Activated naive CD4-positive, alpha-beta T cell treated with anti-CD3 and anti-CD28 coated beads for 36 hours (primary cell): ENCODE results near the gene ZCWPW1. TPM values are rescaled to one million over a fixed set of nuclear protein-coding genes. Genes with fewer than 3 reads are reported as not detected.

Experiments used
- CTCF ChIA-PET: fragments of 350-600 bp; sonication (Branson Sonifier 250); formaldehyde crosslinking; loops from one replicate; lab custom pipeline; 2021; ENCODE audit warnings: antibody characterized with exemption; lab: Charles Lee
- DNase-seq: peaks from one replicate; pipeline ENCODE4 v3.0.0-alpha.2; 2020
- H3K27ac Mint-ChIP-seq: one replicate; pipeline ENCODE4 v1.8.0; 2021; ENCODE audit warnings: mild to moderate bottlenecking, mixed read lengths
- H3K27me3 Mint-ChIP-seq: one replicate; pipeline ENCODE4 v1.8.0; 2021; ENCODE audit warnings: low read depth, mixed read lengths
- H3K36me3 Mint-ChIP-seq: one replicate; pipeline ENCODE4 v1.8.0; 2021; ENCODE audit warnings: low read depth, mixed read lengths
- H3K4me1 Mint-ChIP-seq: one replicate; pipeline ENCODE4 v1.8.0; 2021; ENCODE audit warnings: low read depth, mixed read lengths
- H3K4me3 Mint-ChIP-seq: one replicate; pipeline ENCODE4 v1.8.0; 2021; ENCODE audit warnings: mild to moderate bottlenecking, moderate library complexity, mixed read lengths
- H3K9me3 Mint-ChIP-seq: one replicate; pipeline ENCODE4 v1.8.0; 2021; ENCODE audit warnings: mixed read lengths
- intact Hi-C: fragments of 100-400 bp; cut with micrococcal nuclease; formaldehyde crosslinking; loops from one replicate; pipeline ENCODE4 v1.15.1; 2023
- total RNA-seq, 2 experiments: library from RNA; stranded (reverse); gene quantifications; one replicate each; pipeline ENCODE4 v1.2.3, GENCODE V29; 2021

Gene ZCWPW1
- total RNA-seq, 2 experiments from 2014 or later: 3.5 to 5.2 TPM

GRCh38 chr7:100428967-100429636, 599 bp upstream of the ZCWPW1 start:
- intact Hi-C loops: loop anchor here (1.0 to 5.0 kb wide), 20 partner anchors 7 to 1287 kb away; partner anchors contain the start of genes AGFG2, AP4M1, BUD31 and CNPY4
- Mint-ChIP-seq H3K27ac (peak overlapping the region; percentile 99), H3K9me3 (no peaks in the 10 kb centered on the region), H3K27me3 (peaks cover 5% of the 10 kb centered on the region), H3K36me3 (peaks cover 33% of the 10 kb centered on the region), H3K4me3 (peak overlapping the region; percentile 93), H3K4me1 (peaks cover 47% of the 10 kb centered on the region)
- peak; percentile 100 for DNase-seq
- CTCF ChIA-PET: interaction anchor here (0.6 to 1.1 kb wide), 3 partner anchors 22 to 263 kb away, joined by 3 to 4 read pairs (median 3); no protein-coding TSS in a partner anchor

DNA sequence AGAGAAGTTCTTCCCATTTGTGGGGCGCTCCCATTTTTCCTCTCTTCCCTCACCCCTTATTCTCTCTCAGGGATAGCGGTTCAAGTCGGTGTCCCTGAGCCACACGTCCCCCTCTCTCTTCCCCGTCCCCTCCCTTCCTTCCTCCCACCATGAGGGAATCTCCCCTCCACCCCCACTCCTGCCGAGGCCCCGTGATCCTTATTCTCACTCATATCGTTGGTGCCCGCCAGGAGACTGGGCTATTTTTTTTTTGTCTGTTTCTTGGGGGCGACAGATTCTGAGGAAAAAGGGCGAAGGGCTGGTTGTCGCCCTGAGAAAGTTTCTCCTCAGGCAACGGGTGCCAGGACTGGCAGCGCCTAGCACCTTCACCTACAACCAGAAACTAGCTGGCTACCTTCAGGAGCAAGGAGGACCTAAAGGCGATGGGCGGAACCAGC, 723 bp downstream of the ZCWPW1 start:
- no peaks in the 10 kb centered on the region for H3K9me3 Mint-ChIP-seq
- intact Hi-C loops: loop anchor here (1.0 to 5.0 kb wide), 12 partner anchors 9 to 1285 kb away; partner anchors contain the start of genes AGFG2, BUD31, GNB2 and GPC2
- DNase-seq: no peak
- CTCF ChIA-PET: interaction anchor here (0.6 kb wide), 1 partner anchor 12 kb away, joined by 4 read pairs; no protein-coding TSS in a partner anchor
- peak overlapping the region; percentile 99 for H3K27ac Mint-ChIP-seq
- H3K27me3 Mint-ChIP-seq: peaks cover 5% of the 10 kb centered on the region
- H3K4me1 Mint-ChIP-seq: peaks cover 34% of the 10 kb centered on the region
- H3K4me3 Mint-ChIP-seq: peak overlapping the region; percentile 93
- peaks cover 21% of the 10 kb centered on the region for H3K36me3 Mint-ChIP-seq

GRCh38 chr7:100426516-100426915, 2.0 kb downstream of the ZCWPW1 start:
- H3K36me3 Mint-ChIP-seq: peaks cover 14% of the 10 kb centered on the region
- no peak for DNase-seq
- no peaks in the 10 kb centered on the region for H3K9me3 Mint-ChIP-seq
- H3K4me3 Mint-ChIP-seq: no peak overlapping the region
- CTCF ChIA-PET: no interaction called here
- H3K27me3 Mint-ChIP-seq: peaks cover 5% of the 10 kb centered on the region
- intact Hi-C loops: loop anchor here (5.0 kb wide), 2 partner anchors 344 to 1284 kb away; partner anchors contain the start of genes SMURF1 and ZNF3
- peaks cover 21% of the 10 kb centered on the region for H3K4me1 Mint-ChIP-seq
- H3K27ac Mint-ChIP-seq: no peak overlapping the region

DNA sequence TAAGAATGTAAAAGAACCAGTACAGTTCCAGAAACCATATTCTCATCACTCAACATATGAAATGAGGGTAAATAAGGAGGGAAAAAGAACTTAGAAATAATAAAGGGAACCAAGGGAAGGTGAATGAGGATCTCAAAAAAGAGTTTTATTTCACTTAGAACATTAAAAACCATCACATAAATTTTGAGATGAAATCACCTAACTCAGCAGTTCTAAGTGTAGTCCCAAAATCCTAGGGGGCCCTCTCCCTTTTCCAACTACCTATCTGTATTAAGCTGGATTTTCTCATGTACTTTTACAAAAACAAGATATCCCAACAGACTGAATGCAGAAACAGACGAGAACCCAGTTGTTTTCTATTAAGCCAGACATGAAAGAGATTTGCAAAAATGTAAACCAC, 3.2 kb downstream of the ZCWPW1 start:
- peaks cover 6% of the 10 kb centered on the region for H3K36me3 Mint-ChIP-seq
- CTCF ChIA-PET: interaction anchor here (0.6 kb wide), 1 partner anchor 280 kb away, joined by 3 read pairs; no protein-coding TSS in a partner anchor
- no peaks in the 10 kb centered on the region for H3K9me3 Mint-ChIP-seq
- intact Hi-C loops: loop anchor here (5.0 kb wide), 2 partner anchors 343 to 1283 kb away; partner anchors contain the start of genes SMURF1 and ZNF3
- DNase-seq: no peak
- H3K4me1 Mint-ChIP-seq: peaks cover 9% of the 10 kb centered on the region
- H3K4me3 Mint-ChIP-seq: no peak overlapping the region
- peaks cover 5% of the 10 kb centered on the region for H3K27me3 Mint-ChIP-seq
- no peak overlapping the region for H3K27ac Mint-ChIP-seq

- H3K36me3 Mint-ChIP-seq: no peaks in the 10 kb centered on the region
- no peak for DNase-seq
- H3K4me1 Mint-ChIP-seq: peaks cover 5% of the 10 kb centered on the region
- no peak overlapping the region for H3K4me3 Mint-ChIP-seq
- no peak overlapping the region for H3K27ac Mint-ChIP-seq
- no peaks in the 10 kb centered on the region for H3K27me3 Mint-ChIP-seq
- CTCF ChIA-PET: interaction anchor here (1.0 to 1.3 kb wide), 2 partner anchors 15 to 137 kb away, joined by 3 to 5 read pairs; no protein-coding TSS in a partner anchor
- intact Hi-C loops: no loop called here
- no peaks in the 10 kb centered on the region for H3K9me3 Mint-ChIP-seq
Observed at GRCh38 chr7:100423315-100423714, 5.2 kb downstream of the ZCWPW1 start.

DNA sequence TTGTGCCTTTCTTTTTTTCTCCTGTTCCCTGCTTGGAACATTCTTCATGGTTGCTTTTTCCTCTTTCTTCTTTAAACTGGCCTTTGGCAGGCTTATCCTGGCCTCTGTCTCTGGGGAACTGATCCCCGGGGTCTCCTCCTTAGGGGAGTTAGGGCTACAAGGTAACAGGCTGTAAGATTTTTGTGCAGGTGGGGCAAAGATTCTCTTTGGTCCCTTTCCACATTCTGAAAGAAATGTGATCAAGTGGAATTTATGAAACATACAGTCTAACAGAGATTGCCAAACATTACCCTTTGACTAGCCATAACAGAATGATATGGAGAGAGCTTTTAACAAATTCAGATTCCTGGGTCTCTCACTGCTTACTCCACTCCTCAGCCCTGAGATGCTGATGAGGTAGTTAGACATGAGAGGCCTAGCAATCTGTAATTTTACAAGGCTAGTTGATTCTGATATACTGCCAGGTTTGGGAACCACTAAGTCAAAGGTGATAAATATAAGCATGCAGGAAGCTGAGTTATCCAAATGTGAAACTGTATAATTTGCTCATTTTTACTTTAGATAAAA, 8.8 kb downstream of the ZCWPW1 start:
- intact Hi-C loops: no loop called here
- no peaks in the 10 kb centered on the region for H3K36me3 Mint-ChIP-seq
- H3K4me3 Mint-ChIP-seq: no peak overlapping the region
- H3K4me1 Mint-ChIP-seq: no peaks in the 10 kb centered on the region
- CTCF ChIA-PET: interaction anchor here (0.9 kb wide), 1 partner anchor 13 kb away, joined by 10 read pairs; no protein-coding TSS in a partner anchor
- no peak overlapping the region for H3K27ac Mint-ChIP-seq
- no peak for DNase-seq
- H3K27me3 Mint-ChIP-seq: no peaks in the 10 kb centered on the region
- H3K9me3 Mint-ChIP-seq: no peaks in the 10 kb centered on the region

DNA sequence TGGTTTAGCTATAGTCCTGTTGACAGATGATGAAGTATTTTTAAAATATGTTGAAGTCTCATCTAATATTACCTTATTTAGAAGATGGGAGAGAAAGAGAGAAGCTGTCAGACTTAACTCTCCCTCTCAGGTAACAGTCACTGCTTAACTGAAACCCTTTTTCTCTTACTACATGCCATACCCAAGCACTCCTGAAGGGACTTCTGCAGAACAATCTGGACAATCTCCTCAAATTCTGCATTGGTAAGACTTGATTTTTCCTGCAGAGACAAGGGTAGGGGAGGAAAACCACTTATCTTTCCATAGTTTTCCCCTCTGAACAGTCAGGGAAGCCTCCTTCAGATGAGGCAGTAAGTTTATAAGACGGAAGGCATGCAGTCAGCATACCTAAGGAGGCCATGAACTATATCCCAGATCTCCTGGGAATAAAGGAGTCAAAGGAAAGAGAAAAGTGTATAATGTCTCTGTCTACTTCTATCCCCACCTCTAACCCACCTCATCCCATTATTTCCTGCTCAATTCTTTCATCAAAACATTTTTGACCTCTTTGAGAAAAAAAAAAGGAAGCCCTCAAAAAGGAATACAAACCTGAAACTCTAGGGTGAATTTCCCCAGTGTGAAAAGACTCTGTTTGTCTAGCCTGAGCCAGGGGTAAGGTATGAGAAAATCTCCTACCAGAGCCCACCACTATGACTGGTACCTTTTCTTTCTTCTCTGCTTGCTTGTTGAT, 9.4 kb downstream of the ZCWPW1 start:
- H3K36me3 Mint-ChIP-seq: no peaks in the 10 kb centered on the region
- CTCF ChIA-PET: interaction anchor here (0.6 kb wide), 1 partner anchor 41 kb away, joined by 3 read pairs; no protein-coding TSS in a partner anchor
- no peak overlapping the region for H3K27ac Mint-ChIP-seq
- no peak for DNase-seq
- H3K4me3 Mint-ChIP-seq: no peak overlapping the region
- H3K4me1 Mint-ChIP-seq: no peaks in the 10 kb centered on the region
- H3K27me3 Mint-ChIP-seq: no peaks in the 10 kb centered on the region
- intact Hi-C loops: no loop called here
- H3K9me3 Mint-ChIP-seq: no peaks in the 10 kb centered on the region

DNA sequence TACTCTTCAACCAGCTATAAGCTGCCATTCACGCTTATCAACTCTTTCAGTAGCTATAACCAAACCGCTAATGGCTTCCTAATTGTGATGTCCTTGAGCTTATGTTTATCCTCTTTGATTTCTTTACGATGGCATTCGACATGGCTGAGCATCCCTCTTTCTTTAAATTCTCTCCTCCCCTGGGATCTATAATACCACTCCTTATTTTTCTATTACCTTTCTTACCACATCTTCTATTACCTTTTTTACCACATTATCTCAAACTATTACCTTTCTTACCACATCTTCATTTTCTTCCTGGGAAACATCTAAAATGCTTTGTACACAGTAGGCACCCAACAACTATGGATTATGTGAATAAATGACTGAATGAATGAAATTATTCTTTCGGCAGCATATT, 13.1 kb downstream of the ZCWPW1 start:
- H3K36me3 Mint-ChIP-seq: no peaks in the 10 kb centered on the region
- no peaks in the 10 kb centered on the region for H3K4me1 Mint-ChIP-seq
- no peak overlapping the region for H3K4me3 Mint-ChIP-seq
- no peaks in the 10 kb centered on the region for H3K9me3 Mint-ChIP-seq
- no peak overlapping the region for H3K27ac Mint-ChIP-seq
- H3K27me3 Mint-ChIP-seq: no peaks in the 10 kb centered on the region
- intact Hi-C loops: no loop called here
- no peak for DNase-seq
- CTCF ChIA-PET: interaction anchor here (0.6 to 2.2 kb wide), 3 partner anchors 8 to 126 kb away, joined by 3 to 10 read pairs (median 4); no protein-coding TSS in a partner anchor

- no peaks in the 10 kb centered on the region for H3K27me3 Mint-ChIP-seq
- H3K36me3 Mint-ChIP-seq: no peaks in the 10 kb centered on the region
- intact Hi-C loops: no loop called here
- DNase-seq: no peak
- H3K4me1 Mint-ChIP-seq: no peaks in the 10 kb centered on the region
- H3K9me3 Mint-ChIP-seq: no peaks in the 10 kb centered on the region
- CTCF ChIA-PET: no interaction called here
- H3K4me3 Mint-ChIP-seq: no peak overlapping the region
- H3K27ac Mint-ChIP-seq: no peak overlapping the region
Observed at GRCh38 chr7:100413889-100414288, 14.6 kb downstream of the ZCWPW1 start.

GRCh38 chr7:100413346-100413745, 15.2 kb downstream of the ZCWPW1 start:
- Mint-ChIP-seq H3K36me3 (no peaks in the 10 kb centered on the region), H3K27me3 (no peaks in the 10 kb centered on the region), H3K9me3 (no peaks in the 10 kb centered on the region), H3K27ac (no peak overlapping the region), H3K4me1 (no peaks in the 10 kb centered on the region), H3K4me3 (no peak overlapping the region)
- intact Hi-C loops: no loop called here
- no peak for DNase-seq
- CTCF ChIA-PET: no interaction called here

DNA sequence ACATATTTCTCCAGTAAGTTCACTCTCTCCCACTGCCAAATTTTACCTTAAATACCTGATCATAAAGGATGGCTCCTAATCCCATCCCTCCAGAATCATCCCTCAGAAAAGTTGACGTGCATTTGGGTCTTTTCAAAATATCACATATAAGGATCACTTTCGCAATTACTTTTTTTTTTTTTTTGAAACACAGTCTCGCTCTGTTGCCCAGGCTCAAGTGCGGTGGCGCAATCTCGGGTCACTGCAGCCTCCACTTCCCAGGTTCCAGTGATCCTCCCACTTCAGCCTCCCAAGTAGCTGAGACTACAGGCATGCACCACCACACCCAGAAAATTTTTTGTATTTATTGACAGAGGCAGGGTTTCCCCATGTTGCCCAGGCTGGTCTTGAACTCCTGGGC, 17.4 kb downstream of the ZCWPW1 start:
- Mint-ChIP-seq H3K27me3 (no peaks in the 10 kb centered on the region), H3K9me3 (no peaks in the 10 kb centered on the region), H3K36me3 (no peaks in the 10 kb centered on the region), H3K4me3 (no peak overlapping the region), H3K27ac (no peak overlapping the region), H3K4me1 (peaks cover 2% of the 10 kb centered on the region)
- intact Hi-C loops: no loop called here
- no peak for DNase-seq
- CTCF ChIA-PET: no interaction called here
